ENCODE measurements around the gene DNMBP.
"Not testable (repeated sequence)": the region's sequence is repeated elsewhere in the genome, so short reads cannot be mapped to it uniquely, and the experiment has no call there.

DNMBP gene

GRCh38 chr10:99984211-99985034 is 25.3 kb downstream of the DNMBP start:
- peak in 2 of 4 experiments; percentile 19 to 23 for DNase-seq

- DNase-seq, result peak; percentile 24 to 74 (median 46)
Observed at GRCh38 chr10:99983280-99983988, 26.3 kb downstream of the DNMBP start.

DNA sequence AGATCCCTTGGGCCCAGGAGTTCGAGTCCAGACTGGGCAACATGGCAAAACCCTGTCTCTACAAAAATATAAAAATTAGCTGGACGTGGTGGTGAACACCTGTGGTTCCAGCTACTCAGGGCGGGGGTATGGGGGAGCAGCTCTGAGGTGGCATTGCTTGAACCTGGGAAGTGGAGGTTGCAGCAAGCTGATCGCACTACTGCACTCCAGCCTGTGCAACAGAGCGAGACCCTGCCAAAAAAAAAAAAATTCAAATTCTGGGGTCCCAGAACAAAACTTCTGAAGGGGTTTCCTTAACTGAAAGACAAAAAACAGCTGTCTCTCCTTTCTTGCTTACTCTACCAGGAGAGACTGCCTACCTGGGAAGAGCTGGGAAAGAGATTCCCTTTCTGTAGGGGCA is 27.0 kb downstream of the DNMBP start:
- no peak for DNase-seq

DNA sequence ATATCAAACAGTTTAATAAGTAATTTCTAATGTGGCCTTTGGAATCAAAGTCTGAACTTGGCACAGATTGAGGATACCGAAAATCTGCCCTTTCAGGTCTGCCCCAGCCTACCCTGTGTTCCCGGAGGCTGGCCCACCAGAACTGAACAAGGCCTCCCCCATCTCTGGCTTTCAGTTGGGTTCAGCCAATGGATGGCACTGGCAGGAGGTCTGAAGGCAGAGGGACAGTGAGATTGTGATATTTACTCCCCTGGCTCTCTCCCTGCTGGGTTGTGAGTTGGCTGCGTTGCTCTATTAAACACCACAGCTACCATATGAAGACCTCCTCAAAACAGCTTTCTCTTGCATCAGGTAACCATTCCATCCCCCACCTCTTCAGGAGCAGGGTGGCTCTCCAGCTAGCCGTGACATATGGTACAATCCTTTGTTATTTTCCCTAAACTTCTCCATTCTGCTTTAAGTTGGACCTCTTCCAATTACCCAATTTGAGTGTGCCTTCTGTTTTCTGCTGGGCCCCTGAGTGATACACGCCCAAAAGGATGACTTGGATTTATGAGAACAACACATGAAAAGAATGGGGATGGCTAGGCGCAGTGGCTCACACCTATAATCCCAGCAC is 28.1 kb downstream of the DNMBP start:
- peak; percentile 34 to 81 (median 62) for DNase-seq

- DNase-seq, result no peak
Observed at GRCh38 chr10:99979066-99979685, 30.6 kb downstream of the DNMBP start.

DNA sequence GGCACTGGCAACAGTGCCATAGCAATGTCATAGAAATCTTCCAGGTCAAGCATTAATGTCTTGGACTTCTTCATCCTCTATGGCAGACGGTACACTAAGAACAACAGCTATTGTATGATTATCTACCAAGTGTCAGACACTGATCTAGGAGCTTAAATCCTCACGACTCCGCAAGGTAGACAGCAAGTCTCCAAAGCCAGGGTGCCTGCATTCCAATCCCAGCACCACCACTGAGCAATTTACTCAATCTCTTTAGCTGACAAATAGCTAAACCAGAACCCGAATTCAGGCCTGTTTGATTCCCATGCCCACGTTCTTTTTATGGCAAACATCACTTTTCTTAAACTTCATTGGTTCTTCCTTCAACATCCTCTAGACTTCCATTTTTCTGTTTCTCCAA is 31.8 kb downstream of the DNMBP start:
- no peak for DNase-seq

GRCh38 chr10:99976886-99977665 is 32.7 kb downstream of the DNMBP start:
- DNase-seq, result peak in 2 of 4 experiments; percentile 47 to 66

GRCh38 chr10:99975942-99976809 is 33.6 kb downstream of the DNMBP start:
- peak in 2 of 4 experiments; percentile 27 to 43 for DNase-seq

DNA sequence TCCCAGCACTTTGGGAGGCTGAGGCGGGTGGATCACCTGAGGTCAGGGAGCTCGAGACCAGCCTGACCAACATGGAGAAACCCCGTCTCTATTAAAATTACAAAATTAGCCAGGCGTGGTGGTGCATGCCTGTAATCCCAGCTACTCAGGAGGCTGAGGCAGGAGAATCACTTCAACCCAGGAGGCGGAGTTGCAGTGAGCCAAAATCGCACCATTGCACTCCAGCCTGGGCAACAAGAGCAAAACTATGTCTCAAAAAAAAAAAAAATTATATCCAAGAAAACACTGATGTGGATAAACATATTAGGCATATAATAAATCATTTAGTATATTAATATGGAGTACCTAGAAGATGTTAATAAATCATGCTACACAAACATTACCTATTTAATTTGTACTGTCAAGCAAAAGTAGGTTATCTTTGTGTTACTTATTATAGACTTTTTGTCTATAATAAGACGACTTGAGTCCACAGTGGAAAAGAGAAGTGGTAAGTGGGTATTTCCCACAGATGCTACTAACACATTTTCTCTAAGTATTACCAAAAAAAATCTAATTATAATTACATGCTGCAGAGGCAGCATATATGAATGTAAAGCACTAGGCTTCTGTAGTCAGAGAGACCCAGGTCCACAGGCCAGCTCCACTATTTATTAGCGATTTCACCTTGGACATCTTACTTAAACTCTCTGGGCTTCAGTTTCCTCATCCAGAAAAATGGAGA is 34.5 kb downstream of the DNMBP start:
- peak in 2 of 4 experiments; percentile 41 to 44 for DNase-seq

DNA sequence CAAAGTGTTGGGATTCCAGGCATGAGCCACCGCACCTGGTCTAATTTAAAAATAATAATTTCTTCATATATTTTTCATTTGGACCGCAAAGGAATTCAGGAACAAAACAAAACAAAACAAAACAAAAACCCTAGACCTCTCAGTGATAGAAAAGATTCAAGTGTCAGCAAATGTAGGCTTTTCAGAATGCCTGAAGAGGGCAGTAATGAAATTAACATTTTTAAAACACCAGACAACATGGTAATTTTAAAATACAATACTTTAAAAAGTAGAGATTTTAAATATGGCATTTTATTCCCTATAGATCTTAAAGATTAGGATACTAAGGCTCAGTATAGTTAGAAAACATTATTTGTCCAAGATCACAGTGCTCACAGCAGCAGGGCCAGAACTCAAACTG is 36.6 kb downstream of the DNMBP start:
- peak in 1 of 4 experiments; percentile 30 for DNase-seq

GRCh38 chr10:99967961-99968360 is 41.8 kb downstream of the DNMBP start:
- DNase-seq, result no peak

- DNase-seq, result no peak
Observed at GRCh38 chr10:99966306-99966705, 43.4 kb downstream of the DNMBP start.

GRCh38 chr10:99965700-99966099 is 44.0 kb downstream of the DNMBP start:
- DNase-seq, result peak in 1 of 4 experiments; percentile 13

- peak in 3 of 4 experiments; percentile 11 to 43 (median 13) for DNase-seq
Observed at GRCh38 chr10:99964791-99965190, 45.0 kb downstream of the DNMBP start.

DNA sequence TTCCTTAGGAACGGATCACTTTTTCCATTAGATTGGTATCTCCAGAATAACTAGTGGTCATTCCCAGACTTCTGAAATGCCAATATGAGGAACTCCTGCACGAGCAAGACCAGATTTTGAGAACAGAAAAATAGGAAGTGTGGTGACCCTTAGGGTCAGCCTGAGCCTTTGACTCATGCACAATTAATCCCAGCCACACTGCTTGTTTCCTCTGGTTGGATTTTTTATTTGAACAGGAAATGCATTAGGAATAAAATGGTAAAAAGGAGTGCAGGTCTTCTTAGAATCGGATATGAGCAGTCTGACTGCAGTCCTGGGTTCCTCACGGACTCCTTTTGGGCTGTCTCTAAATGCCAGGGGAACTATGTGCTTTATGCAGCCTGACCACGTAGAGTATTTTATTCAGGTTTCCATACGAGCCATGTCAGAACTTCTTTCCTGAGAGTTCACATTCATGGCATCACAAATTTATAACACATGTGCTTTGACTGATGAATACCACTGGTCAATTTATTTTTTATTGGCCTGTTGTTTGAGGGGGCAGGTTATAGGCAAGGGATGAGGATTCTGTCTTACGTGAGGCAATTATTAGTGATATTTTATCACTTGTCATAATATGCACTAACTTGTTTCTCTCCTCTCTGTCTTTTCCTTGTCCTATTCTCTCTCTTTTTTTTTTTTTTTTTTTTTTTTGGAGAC is 46.1 kb downstream of the DNMBP start:
- DNase-seq, result not testable (repeated sequence)

DNA sequence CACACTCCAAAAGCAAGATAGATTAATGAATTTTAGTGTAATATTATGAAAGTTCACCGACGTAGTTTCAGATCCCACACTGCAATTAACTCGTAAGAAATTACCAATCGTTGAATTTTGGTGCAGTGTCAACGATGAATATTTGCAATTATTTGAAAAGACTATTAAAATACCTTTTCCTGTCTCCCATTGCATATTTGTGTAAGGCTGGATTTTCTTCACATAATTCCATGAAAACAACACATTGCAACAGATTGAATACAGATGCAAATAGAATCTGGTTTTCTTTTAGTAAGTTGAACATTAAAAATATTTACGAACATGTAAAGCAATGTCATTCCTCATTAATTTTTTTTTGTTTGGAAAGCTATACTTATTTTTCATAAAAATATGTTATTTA is 50.9 kb downstream of the DNMBP start:
- DNase-seq, result no peak

GRCh38 chr10:99958302-99958701 is 51.4 kb downstream of the DNMBP start:
- DNase-seq, result no peak

DNA sequence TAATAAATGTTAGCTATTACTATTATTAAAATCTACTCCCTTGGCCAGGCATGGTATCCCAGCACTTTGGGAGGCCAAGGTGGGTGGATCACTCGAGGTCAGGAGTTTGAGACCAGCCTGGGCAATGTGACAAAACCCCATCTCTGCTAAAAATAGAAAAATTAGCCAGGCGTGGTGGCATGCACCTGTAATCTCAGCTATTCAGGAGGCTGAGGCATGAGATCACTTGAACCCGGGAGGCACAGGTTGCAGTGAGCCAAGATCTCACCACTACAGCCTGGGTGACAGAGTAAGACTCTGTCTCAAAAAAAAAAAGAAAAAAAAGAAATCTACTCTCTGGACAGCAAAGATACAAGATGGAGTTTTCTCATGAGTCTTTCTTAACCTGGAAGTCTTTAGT is 56.2 kb downstream of the DNMBP start:
- DNase-seq, result not testable (repeated sequence)

- DNase-seq, result no peak
Observed at GRCh38 chr10:99952799-99953198, 56.9 kb downstream of the DNMBP start.

DNA sequence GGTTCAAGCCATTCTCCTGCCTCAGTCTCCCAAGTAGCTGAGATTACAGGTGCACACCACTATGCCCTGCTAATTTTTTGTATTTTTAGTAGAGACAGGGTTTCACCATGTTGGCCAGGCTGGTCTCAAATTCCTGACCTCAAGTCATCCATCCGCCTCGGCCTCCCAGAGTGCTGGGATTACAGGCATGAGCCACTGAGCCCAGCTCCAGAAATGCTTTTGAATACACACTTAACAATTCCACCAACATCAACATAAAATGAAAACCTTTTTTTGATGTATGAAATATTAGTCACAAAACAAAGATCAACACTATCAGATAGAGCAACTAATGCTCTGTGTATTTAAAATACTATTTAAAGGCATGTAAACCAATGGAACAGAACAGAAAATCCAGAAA is 63.7 kb downstream of the DNMBP start:
- not testable (repeated sequence) for DNase-seq

Measured in suppressor macrophage (primary cell).